PC-9 (cell line): ENCODE data around the gene SMCHD1.

Experiments used
- CTCF ChIP-seq: fragments of 200-600 bp; sonication (generic); conservative IDR thresholded peaks from 2 replicates; pipeline ENCODE4 v1.6.1; 2017; ENCODE audit warnings: mixed run types, antibody characterized with exemption, mild to moderate bottlenecking, moderate library complexity
- EZH2 ChIP-seq: fragments of 200-600 bp; sonication (generic); IDR thresholded peaks from 2 replicates; pipeline ENCODE4 v1.8.0; 2017; ENCODE audit warnings: antibody characterized with exemption, low read depth

- no peak for TF ChIP-seq CTCF
- no peak for TF ChIP-seq EZH2
These were observed 197.8 kb downstream of the SMCHD1 start for GRCh38 chr18:2853173-2853925.
